Measurements from ENCODE around the gene ICAM5.
"Not testable (repeated sequence)": the region's sequence is repeated elsewhere in the genome, so short reads cannot be mapped to it uniquely, and the experiment has no call there.

ICAM5 gene

GRCh38 chr19:10320602-10321416 is 31.1 kb downstream of the ICAM5 start:
- no peak for DNase-seq (ENCODE audit: low read depth)

DNA sequence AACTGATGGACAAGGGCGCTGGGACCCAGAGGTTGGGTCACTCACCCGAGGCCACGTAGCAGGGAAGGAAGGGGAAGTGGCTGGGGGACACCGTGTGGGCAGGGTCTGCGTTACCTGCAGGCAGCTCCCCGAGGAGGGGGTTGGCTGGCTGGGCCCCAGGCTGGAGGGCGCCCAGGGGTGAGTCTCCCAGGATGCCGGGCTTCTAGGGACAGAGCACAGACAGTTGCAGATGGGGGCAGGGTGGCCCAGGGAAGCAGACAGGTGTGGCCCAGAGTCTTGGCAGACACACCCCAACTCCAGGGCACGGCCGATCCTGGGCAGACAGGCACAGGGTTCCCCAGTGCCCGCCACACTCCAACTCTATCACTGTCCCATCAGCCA is 31.7 kb downstream of the ICAM5 start:
- DNase-seq (ENCODE audit: low read depth) = no peak

GRCh38 chr19:10321874-10322835 is 32.4 kb downstream of the ICAM5 start:
- no peak for DNase-seq (ENCODE audit: low read depth)

DNA sequence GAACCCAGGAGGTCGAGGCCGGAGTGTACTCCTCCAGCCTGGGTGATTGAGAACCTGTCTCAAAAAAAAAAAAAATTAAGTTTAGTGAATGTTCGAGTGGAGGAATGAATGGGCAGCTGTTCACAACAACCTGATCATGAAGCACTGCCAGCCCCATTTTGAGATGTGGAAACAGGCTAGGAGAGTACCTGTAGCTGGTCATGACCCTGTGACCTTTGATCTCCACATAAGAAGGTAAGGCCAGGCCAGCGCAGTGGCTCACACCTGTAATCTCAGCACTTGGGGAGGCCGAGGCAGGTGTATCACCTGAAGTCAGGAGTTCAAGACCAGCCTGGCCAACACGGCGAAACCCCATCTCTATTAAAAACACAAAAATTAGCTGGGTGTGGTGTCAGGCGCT is 36.0 kb downstream of the ICAM5 start:
- no peak for DNase-seq (ENCODE audit: low read depth)

DNA sequence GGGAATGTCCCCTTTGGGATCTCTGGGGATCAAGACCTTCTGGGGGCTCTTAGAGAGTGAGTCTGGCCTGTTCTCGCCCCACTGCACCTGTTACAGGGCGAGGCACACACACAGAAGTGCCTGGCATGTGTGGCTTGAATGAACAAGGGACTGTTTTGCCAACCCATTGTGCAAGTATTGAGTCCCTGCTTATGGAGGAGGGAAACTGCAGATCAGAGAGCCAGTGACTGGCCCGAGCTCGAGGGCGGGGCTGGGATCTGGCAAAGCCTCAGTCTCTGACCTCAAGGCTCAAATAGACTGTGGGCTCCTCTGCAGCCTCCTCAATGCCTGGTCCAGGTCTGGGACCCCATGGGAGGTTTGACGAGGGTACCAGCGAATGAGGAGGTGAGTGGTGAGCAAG is 38.0 kb downstream of the ICAM5 start:
- no peak for DNase-seq (ENCODE audit: low read depth)

GRCh38 chr19:10328558-10329429 is 39.0 kb downstream of the ICAM5 start:
- no peak for DNase-seq (ENCODE audit: low read depth)

DNA sequence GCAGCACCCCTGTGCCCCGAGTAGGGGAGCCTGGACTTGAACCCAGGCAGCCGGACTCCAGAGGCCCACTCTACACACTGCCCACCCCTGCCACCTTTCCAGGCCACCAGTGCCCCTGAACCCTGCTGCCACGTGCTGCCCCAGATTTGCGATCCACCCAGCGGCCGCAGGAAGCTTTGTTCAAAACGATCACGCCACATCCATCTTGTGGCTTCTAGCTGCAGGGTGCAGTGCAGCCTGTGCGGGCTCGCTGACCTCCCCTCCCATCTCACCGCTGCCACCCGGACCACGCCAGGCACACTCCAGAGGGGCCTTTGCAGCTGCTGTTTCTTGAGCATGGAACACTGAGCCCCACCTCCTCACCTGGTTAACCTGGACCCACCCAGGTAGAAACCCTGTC is 39.8 kb downstream of the ICAM5 start:
- DNase-seq (ENCODE audit: low read depth) = no peak

- DNase-seq (ENCODE audit: low read depth) = no peak
Observed at GRCh38 chr19:10332158-10332964, 42.6 kb downstream of the ICAM5 start.

DNA sequence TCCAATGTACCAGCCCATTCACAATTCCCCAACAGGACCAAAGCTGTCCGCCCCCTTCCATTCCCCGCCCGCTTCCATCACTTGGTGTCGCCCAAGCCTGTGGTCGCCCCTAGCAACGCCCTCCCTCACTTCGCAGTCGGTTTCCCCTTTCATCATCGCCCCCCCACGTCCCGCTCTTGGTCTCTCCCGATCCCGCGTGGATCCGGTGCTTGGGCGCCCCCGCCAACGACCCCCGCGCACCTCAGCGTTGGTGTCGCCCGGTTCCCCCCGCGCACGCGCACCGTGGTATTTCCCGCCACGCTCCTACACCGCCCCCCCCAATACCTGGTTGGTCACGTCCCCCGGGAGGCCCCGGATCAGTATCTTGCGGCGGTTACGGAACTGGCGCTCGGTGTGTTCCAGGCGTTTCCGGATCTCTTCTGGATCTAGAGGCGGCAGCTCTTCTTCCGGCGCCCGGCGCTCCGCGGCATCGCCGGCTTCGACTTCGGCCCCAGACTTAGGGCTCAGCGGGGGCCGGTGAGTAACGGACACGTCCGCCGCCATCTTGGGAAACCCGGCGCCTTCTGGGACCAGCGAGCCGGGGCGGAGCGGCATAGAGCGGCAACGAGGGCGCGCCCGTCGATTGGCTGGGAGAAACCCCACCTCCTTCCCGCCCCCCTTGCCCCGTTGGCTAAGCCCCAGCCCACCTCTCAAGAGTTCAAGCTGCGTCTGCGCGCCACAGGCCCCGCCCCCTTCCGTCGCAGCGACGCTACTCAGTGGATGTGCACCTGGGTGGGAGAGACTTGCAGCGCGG is 43.4 kb downstream of the ICAM5 start, which contains the start of gene RAVER1:
Gene RAVER1 (minus strand): TSS at position 565 of the 793 bp plus-strand sequence. CDS start 22 bp downstream, at position 543.
- DNase-seq (ENCODE audit: low read depth) = peak; percentile 96

- no peak for DNase-seq (ENCODE audit: low read depth)
Observed at GRCh38 chr19:10333758-10334587, 44.2 kb downstream of the ICAM5 start.

- DNase-seq (ENCODE audit: low read depth) = peak; percentile 33
Observed at GRCh38 chr19:10334588-10335351, 45.0 kb downstream of the ICAM5 start.

GRCh38 chr19:10335352-10335985 is 45.7 kb downstream of the ICAM5 start:
- no peak for DNase-seq (ENCODE audit: low read depth)

DNA sequence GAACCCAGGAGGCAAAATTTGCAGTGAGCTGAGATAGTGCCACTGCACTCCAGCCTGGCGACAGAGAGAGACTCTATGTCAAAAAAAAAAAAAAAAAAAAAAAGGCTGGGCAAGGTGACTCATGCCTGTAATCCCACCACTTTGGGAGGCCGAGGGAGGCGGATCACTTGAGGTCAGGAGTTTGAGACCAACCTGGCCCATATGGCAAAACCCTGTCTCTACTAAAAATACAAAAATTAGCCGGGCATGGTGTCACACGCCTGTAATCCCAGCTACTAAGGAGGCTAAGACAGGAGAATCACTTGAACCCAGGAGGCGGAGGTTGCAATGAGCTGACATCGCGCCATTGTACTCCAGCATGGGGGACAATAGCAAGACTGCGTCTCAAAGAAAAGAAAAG is 47.0 kb downstream of the ICAM5 start:
- DNase-seq (ENCODE audit: low read depth) = not testable (repeated sequence)

GRCh38 chr19:10338940-10339339 is 49.2 kb downstream of the ICAM5 start:
- DNase-seq (ENCODE audit: low read depth) = no peak

DNA sequence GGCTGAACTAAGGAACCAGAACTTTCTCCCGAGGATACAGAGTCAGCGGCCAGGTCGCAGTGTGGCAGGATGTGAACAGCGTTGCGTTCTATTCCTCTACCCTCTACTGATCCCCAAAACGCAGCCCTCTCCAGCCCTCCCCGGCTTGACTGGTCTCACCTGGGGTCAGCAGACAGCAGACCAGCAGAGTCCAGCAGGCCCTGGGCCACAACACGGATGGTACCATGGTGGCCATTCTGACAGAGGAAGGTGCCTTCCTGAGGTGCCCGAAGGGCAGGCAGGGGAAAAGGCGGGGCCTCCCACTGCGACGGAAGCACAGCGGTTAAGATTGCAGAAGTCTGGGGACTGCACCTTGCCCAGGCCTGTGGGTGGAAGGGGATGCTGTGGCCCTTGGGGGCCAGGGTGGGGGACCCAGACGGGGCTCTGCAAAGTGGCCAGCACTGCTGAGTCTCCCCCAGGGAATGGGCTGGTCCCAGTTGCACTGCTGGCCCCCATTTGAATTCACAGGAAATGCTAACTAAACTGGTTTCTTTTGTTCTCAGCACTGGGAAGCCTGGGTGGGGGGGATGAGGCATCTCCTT is 49.7 kb downstream of the ICAM5 start, which contains the start of gene ICAM3:
Gene ICAM3 (minus strand): TSS at position 245 of the 581 bp plus-strand sequence. CDS start 10 bp downstream, at position 235.
- peak; percentile 43 for DNase-seq (ENCODE audit: low read depth)

- DNase-seq (ENCODE audit: low read depth) = no peak
Observed at GRCh38 chr19:10339977-10340376, 50.2 kb downstream of the ICAM5 start.

- DNase-seq (ENCODE audit: low read depth) = no peak
Observed at GRCh38 chr19:10343495-10343894, 53.7 kb downstream of the ICAM5 start.
